ENCODE measurements around the gene CCDC88B. TPM values are rescaled to one million over a fixed set of nuclear protein-coding genes. Genes with fewer than 3 reads are reported as not detected.

Gene CCDC88B
- total and polyA plus RNA-seq, 2 experiments from 2014 or later = 6.8 to 12.1 TPM

DNA sequence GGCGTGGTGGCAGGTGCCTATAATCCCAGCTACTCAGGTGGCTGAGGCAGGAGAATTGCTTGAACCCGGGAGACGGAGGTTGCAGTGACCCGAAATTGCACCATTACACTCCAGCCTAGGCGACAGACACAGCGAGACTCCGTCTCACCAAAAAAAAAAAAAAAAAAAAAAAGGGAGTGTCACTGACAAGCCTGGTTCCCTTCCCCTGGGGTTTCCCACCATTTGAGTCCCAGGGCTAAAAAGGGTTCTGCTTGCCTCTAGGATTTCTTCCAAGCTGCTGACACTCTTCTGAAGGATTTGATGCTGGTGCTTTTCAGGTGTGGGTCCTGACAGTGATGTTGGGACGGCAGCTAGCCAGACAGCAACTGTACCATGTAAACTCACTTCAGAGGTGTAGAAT lies 1.3 kb upstream of the CCDC88B start (continued):
- TF ChIP-seq, protein P1, sequence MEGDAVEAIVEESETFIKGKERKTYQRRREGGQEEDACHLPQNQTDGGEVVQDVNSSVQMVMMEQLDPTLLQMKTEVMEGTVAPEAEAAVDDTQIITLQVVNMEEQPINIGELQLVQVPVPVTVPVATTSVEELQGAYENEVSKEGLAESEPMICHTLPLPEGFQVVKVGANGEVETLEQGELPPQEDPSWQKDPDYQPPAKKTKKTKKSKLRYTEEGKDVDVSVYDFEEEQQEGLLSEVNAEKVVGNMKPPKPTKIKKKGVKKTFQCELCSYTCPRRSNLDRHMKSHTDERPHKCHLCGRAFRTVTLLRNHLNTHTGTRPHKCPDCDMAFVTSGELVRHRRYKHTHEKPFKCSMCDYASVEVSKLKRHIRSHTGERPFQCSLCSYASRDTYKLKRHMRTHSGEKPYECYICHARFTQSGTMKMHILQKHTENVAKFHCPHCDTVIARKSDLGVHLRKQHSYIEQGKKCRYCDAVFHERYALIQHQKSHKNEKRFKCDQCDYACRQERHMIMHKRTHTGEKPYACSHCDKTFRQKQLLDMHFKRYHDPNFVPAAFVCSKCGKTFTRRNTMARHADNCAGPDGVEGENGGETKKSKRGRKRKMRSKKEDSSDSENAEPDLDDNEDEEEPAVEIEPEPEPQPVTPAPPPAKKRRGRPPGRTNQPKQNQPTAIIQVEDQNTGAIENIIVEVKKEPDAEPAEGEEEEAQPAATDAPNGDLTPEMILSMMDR (conservative IDR thresholded peaks at IDR 0.05; ENCODE audit: low read depth in 2 of 2) = no peak
- TF ChIP-seq, protein P2, sequence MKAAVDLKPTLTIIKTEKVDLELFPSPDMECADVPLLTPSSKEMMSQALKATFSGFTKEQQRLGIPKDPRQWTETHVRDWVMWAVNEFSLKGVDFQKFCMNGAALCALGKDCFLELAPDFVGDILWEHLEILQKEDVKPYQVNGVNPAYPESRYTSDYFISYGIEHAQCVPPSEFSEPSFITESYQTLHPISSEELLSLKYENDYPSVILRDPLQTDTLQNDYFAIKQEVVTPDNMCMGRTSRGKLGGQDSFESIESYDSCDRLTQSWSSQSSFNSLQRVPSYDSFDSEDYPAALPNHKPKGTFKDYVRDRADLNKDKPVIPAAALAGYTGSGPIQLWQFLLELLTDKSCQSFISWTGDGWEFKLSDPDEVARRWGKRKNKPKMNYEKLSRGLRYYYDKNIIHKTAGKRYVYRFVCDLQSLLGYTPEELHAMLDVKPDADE (IDR thresholded peaks at IDR 0.05) = no peak
- TF ChIP-seq EZH2 (IDR thresholded peaks at IDR 0.05; ENCODE audit: low read depth, unreplicated experiment) = no peak

DNA sequence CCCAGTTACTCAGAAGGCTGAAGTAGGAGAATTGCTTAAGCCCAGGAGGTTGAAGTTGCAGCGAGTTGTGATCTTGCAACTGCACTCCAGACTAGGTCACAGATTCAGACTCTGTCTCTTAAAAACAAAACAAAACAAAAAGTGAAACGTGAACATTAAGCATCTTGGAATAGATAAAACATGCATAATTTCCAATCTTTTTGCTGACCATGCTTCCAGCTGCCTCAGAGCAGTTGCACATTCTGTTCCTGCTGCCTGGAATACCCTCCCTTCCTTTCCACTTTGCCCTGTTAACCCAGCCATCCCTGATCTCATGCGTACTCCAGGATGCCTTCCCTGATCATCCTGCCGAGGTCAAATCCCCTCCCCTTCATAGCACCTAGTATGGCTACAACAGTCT lies 718 bp upstream of the CCDC88B start:
- no peaks in the 10 kb centered on the region for H3K36me3 ChIP-seq (ENCODE audit: insufficient read depth)
- 0 out of 2 replicates have a peak, but pooled peaks cover 5% of the 10 kb centered on the region for H3F3A ChIP-seq (replicated peaks; ENCODE audit: low read depth)
- Mint-ChIP-seq H3K4me3 (no peak overlapping the region), H3K27ac (no peak overlapping the region), H3K27me3 (ENCODE audit: insufficient read depth, low read depth, poor library complexity) (peaks cover 26% of the 10 kb centered on the region), H3K9me3 (no peaks in the 10 kb centered on the region), H3K4me1 (peaks cover 12% of the 10 kb centered on the region), H3K36me3 (ENCODE audit: low read depth) (no peaks in the 10 kb centered on the region)
- H3K79me2 ChIP-seq (replicated peaks; ENCODE audit: insufficient read depth) = no peaks in the 10 kb centered on the region
- ATAC-seq (no peak), DNase-seq (ENCODE audit: low spot score) (no peak)
- no peaks in the 10 kb centered on the region for H3K27me3 ChIP-seq (ENCODE audit: insufficient read depth)
- H4K20me1 ChIP-seq (replicated peaks; ENCODE audit: insufficient read depth) = no peaks in the 10 kb centered on the region
- no peak overlapping the region for H2AFZ ChIP-seq
- no peak overlapping the region for H3K27ac ChIP-seq (ENCODE audit: low read depth)
- H3K9me2 ChIP-seq (ENCODE audit: insufficient read depth) = no peaks in the 10 kb centered on the region
- no peak overlapping the region for H3K4me2 ChIP-seq
- H3K4me3 ChIP-seq = no peak overlapping the region
- peaks cover 11% of the 10 kb centered on the region; the same call in 1 of the 2 replicates for H3K4me1 ChIP-seq (ENCODE audit: insufficient read depth)
- TF ChIP-seq REST (IDR thresholded peaks at IDR 0.05; ENCODE audit: unreplicated experiment) (no peak), EZH2 (IDR thresholded peaks at IDR 0.05; ENCODE audit: low read depth, unreplicated experiment) (no peak), NANOG (IDR thresholded peaks at IDR 0.05; ENCODE audit: borderline replicate concordance) (no peak), EZH2phosphoT487 (IDR thresholded peaks at IDR 0.05; ENCODE audit: unreplicated experiment) (no peak), ZNF462 (CRISPR knock-in tag; IDR thresholded peaks at IDR 0.05) (no peak), ZNF114 (CRISPR knock-in tag; IDR thresholded peaks at IDR 0.05) (no peak), JUNB (IDR thresholded peaks at IDR 0.05; ENCODE audit: unreplicated experiment) (no peak)
- TF ChIP-seq, protein P1 (conservative IDR thresholded peaks at IDR 0.05; ENCODE audit: low read depth in 2 of 2) = no peak
